ENCODE measurements around the gene CYP4F12. TPM values are rescaled to one million over a fixed set of nuclear protein-coding genes. Genes with fewer than 3 reads are reported as not detected.

CYP4F12 gene
- total RNA-seq, 1 donor from 2014 or later = not detected

GRCh38 chr19:15651791-15652190 is 21.1 kb upstream of the CYP4F12 start:
- no peak for TF ChIP-seq CTCF (IDR thresholded peaks at IDR 0.05; ENCODE audit: partially characterized antibody, unreplicated experiment)
- Mint-ChIP-seq H3K27me3 (ENCODE audit: unreplicated experiment) (no peaks in the 10 kb centered on the region), H3K9me3 (ENCODE audit: unreplicated experiment) (peaks cover 2% of the 10 kb centered on the region), H3K27ac (ENCODE audit: unreplicated experiment) (no peak overlapping the region), H3K36me3 (ENCODE audit: unreplicated experiment) (no peaks in the 10 kb centered on the region), H3K4me3 (ENCODE audit: unreplicated experiment) (no peak overlapping the region), H3K4me1 (ENCODE audit: low read depth, unreplicated experiment) (no peaks in the 10 kb centered on the region)
- no peak for DNase-seq

GRCh38 chr19:15652559-15653278 is 20.2 kb upstream of the CYP4F12 start:
- DNase-seq = no peak
- Mint-ChIP-seq H3K27ac (ENCODE audit: unreplicated experiment) (no peak overlapping the region), H3K4me1 (ENCODE audit: low read depth, unreplicated experiment) (no peaks in the 10 kb centered on the region), H3K36me3 (ENCODE audit: unreplicated experiment) (no peaks in the 10 kb centered on the region), H3K4me3 (ENCODE audit: unreplicated experiment) (no peak overlapping the region), H3K9me3 (ENCODE audit: unreplicated experiment) (peaks cover 3% of the 10 kb centered on the region), H3K27me3 (ENCODE audit: unreplicated experiment) (no peaks in the 10 kb centered on the region)
- TF ChIP-seq CTCF (IDR thresholded peaks at IDR 0.05; ENCODE audit: partially characterized antibody, unreplicated experiment) = no peak

GRCh38 chr19:15656467-15656866 is 16.4 kb upstream of the CYP4F12 start:
- H3K27me3 Mint-ChIP-seq (ENCODE audit: unreplicated experiment) = no peaks in the 10 kb centered on the region
- no peaks in the 10 kb centered on the region for H3K4me1 Mint-ChIP-seq (ENCODE audit: low read depth, unreplicated experiment)
- H3K36me3 Mint-ChIP-seq (ENCODE audit: unreplicated experiment) = no peaks in the 10 kb centered on the region
- no peak overlapping the region for H3K4me3 Mint-ChIP-seq (ENCODE audit: unreplicated experiment)
- no peak for TF ChIP-seq CTCF (IDR thresholded peaks at IDR 0.05; ENCODE audit: partially characterized antibody, unreplicated experiment)
- DNase-seq = no peak
- peaks cover 4% of the 10 kb centered on the region for H3K9me3 Mint-ChIP-seq (ENCODE audit: unreplicated experiment)
- H3K27ac Mint-ChIP-seq (ENCODE audit: unreplicated experiment) = no peak overlapping the region

GRCh38 chr19:15663247-15663646 is 9.6 kb upstream of the CYP4F12 start:
- H3K4me3 Mint-ChIP-seq (ENCODE audit: unreplicated experiment) = no peak overlapping the region
- no peak for DNase-seq
- H3K36me3 Mint-ChIP-seq (ENCODE audit: unreplicated experiment) = no peaks in the 10 kb centered on the region
- peaks cover 6% of the 10 kb centered on the region for H3K9me3 Mint-ChIP-seq (ENCODE audit: unreplicated experiment)
- no peaks in the 10 kb centered on the region for H3K4me1 Mint-ChIP-seq (ENCODE audit: low read depth, unreplicated experiment)
- no peak for TF ChIP-seq CTCF (IDR thresholded peaks at IDR 0.05; ENCODE audit: partially characterized antibody, unreplicated experiment)
- peaks cover 3% of the 10 kb centered on the region for H3K27me3 Mint-ChIP-seq (ENCODE audit: unreplicated experiment)
- H3K27ac Mint-ChIP-seq (ENCODE audit: unreplicated experiment) = no peak overlapping the region

GRCh38 chr19:15666186-15666585 is 6.7 kb upstream of the CYP4F12 start:
- Mint-ChIP-seq H3K27ac (ENCODE audit: unreplicated experiment) (no peak overlapping the region), H3K4me3 (ENCODE audit: unreplicated experiment) (no peak overlapping the region), H3K9me3 (ENCODE audit: unreplicated experiment) (peaks cover 8% of the 10 kb centered on the region), H3K4me1 (ENCODE audit: low read depth, unreplicated experiment) (no peaks in the 10 kb centered on the region), H3K27me3 (ENCODE audit: unreplicated experiment) (peaks cover 6% of the 10 kb centered on the region), H3K36me3 (ENCODE audit: unreplicated experiment) (no peaks in the 10 kb centered on the region)
- no peak for DNase-seq
- no peak for TF ChIP-seq CTCF (IDR thresholded peaks at IDR 0.05; ENCODE audit: partially characterized antibody, unreplicated experiment)
